Stimulated activated CD4-positive, alpha-beta T cell treated with anti-CD3 and anti-CD28 coated beads, Interleukin-12 subunit alpha, Interleukin-12 subunit beta, amount 100 ng/mL, for 24 hours (primary cell): ENCODE measurements around the gene DHRSX.
"Not testable (repeated sequence)": the region's sequence is repeated elsewhere in the genome, so short reads cannot be mapped to it uniquely, and the experiment has no call there.

ENCODE experiments used
- DNase-seq, 2 experiments: peaks; one replicate each; pipeline ENCODE4 v3.0.0-alpha.2; 2020; ENCODE audit warnings: low read depth in 2 of 2

The DHRSX gene

GRCh38 chrX:2220296-2220695 lies 280.5 kb downstream of the DHRSX start:
- no peak for DNase-seq

DNA sequence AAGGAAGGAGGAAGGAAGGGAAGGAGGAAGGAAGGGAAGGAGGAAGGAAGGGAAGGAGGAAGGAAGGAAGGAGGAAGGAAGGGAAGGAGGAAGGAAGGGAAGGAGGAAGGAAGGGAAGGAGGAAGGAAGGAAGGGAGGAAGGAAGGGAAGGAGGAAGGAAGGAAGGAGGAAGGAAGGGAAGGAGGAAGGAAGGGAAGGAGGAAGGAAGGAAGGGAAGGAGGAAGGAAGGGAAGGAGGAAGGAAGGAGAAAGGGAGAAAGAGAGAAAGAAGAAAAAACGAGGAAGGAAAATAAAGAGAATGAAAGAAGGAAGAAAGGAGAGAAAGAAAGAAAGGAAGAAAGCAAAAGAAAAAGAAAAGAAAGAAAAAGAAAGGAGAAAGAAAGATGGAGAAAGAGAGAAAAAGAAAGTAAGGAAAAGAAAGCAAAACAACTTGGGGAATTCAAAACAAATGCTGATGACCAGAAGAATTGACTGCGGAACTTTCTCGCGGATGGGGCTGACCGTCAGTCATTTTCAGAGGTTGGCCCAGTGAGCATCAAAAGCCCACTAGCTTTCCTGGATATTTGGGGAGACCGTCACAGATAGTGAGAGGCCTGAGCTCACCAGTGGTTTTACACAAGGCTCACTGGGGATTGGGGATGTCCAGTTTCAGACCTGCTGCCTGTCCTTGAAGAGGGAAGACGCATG lies 286.5 kb downstream of the DHRSX start:
- DNase-seq: not testable (repeated sequence)

GRCh38 chrX:2211667-2212066 lies 289.1 kb downstream of the DHRSX start:
- DNase-seq: not testable (repeated sequence)

DNA sequence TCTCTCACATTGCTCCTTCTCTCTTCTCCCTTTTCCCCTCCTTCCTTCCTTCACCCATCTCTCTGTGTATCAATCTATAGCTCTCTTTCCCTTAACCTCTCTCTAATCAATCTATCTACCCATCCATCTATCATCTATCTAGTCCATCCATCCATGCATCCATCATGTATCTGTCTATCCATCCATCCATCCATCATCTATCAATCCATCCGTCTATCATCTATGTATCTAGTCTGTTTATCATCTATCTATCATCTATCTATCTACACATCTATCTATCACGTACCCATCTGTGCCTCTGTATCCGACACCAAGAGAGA lies 307.5 kb downstream of the DHRSX start:
- DNase-seq: no peak

GRCh38 chrX:2192584-2193272 lies 308.0 kb downstream of the DHRSX start:
- no peak for DNase-seq

DNA sequence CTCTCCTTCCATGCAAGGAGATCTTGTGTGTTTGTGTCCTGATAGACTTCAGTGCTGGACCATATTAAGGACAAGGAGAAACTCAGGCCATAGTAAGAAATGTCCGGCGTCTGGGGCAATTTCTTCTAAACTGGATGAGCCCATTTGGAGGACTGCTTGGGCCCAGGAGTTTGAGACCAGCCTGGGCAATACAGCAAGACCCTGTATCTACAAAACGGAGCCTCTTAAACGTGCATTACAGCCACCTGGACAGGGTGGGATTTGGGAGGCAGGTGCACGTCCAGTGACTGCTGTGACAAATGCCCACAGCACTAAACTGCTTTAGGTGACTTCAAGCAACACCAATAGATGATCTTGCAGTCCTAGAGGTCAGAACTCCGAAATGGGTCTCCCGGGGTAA lies 311.9 kb downstream of the DHRSX start:
- no peak for DNase-seq

DNA sequence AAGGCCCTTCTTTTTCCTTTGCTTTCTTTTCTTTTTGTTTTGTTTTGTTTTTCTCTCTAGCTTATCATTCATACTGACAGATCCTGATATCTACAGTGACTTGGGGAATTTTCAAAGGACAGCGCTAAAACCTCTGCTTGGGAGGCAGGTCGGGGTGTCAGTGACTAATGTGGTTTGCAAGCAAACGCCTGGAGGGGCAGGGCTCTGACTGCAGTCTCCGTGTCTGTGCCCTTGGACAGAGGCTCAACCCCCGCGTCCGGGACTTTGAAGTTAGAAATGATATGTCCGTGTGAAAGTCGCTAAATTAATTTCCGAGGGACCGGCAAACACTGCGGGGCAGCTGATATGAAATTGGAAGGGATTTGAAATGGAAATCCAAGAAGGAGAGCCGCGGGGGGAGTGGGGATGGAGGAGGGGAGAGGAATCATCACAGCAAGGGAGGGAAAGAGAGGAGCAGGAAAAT lies 312.4 kb downstream of the DHRSX start:
- no peak for DNase-seq

- no peak for DNase-seq
Observed at GRCh38 chrX:2187352-2188115, 313.2 kb downstream of the DHRSX start.

- DNase-seq: no peak
Observed at GRCh38 chrX:2185341-2186082, 315.3 kb downstream of the DHRSX start.

- DNase-seq: no peak
Observed at GRCh38 chrX:2184089-2184488, 316.7 kb downstream of the DHRSX start.

- DNase-seq: no peak
Observed at GRCh38 chrX:2183193-2183725, 317.5 kb downstream of the DHRSX start.

DNA sequence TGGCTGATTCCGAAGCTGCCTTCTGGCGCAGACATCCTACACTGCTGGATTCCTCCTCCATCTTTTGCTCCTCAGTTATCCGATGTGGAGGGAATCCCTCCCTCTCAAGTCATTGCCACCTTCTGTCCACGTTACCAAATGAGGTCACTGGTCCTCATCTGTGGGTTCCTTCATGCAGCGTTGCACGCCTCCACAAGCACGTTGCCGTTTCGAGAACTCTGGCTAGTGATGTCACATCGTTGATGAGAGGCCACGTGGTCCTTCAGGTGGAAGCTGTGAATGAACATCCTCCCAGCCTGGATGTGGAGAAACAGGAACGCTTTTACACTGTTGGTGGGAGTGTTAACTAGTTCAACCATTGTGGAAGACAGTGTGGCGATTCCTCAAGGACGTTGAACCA lies 323.2 kb downstream of the DHRSX start:
- no peak for DNase-seq

DNA sequence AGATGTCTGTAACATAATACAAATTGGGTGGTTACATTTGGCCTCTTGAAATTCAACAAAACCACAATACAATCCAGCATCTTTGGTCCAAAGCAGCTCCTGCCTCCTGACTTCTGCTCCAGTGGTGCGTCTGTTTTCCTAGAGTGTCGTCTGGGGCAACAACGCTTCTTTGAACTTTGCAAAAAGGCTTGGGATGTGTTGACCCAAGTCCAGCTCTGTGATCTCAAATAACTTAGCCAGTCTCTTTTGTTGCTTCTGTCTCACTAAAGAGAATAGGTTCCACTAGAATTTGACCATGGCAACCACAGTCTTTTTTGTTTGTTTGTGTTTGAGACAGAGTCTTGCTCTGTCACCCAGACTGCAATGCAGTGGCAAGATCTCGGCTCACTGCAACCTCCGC lies 324.0 kb downstream of the DHRSX start:
- no peak for DNase-seq

DNA sequence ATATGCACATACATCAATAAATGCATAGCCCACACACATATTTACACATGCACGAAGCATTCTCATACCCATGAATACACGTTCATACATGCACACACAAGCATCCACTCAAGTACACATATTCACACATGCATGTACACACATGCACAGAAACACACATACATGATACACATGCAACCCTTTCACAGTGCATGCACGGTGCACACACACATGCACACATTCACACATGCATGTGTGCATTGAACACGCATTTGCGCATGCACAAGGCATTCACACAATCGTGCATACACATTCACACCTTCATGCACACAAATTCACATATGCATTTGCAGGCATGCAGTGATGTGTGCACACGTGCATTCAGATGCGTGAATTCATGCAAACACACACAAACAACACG lies 324.5 kb downstream of the DHRSX start:
- no peak for DNase-seq

GRCh38 chrX:2172359-2172758 lies 328.4 kb downstream of the DHRSX start:
- DNase-seq: no peak
